ENCODE results near the gene AKT3. TPM values are rescaled to one million over a fixed set of nuclear protein-coding genes. Genes with fewer than 3 reads are reported as not detected.
"Not testable (repeated sequence)": the region's sequence is repeated elsewhere in the genome, so short reads cannot be mapped to it uniquely, and the experiment has no call there.

The AKT3 gene
- total and polyA plus RNA-seq, 5 donors from 2014 or later: 0.81 to 84.2 (median 2.8) TPM

GRCh38 chr1:243784506-243784905 is 65.5 kb downstream of the AKT3 start:
- H3K36me3 Mint-ChIP-seq: no peaks in the 10 kb centered on the region
- Histone ChIP-seq H3K9me3 (ENCODE audit: control insufficient read depth in 2 of 2, low read length in 2 of 2) (no peaks in the 10 kb centered on the region), H3K36me3 (ENCODE audit: control insufficient read depth, insufficient read depth, low read length) (no peaks in the 10 kb centered on the region), H3K4me1 (ENCODE audit: control insufficient read depth, insufficient read depth, low read length, poor library complexity, severe bottlenecking) (no peaks in the 10 kb centered on the region), H3K27me3 (ENCODE audit: control insufficient read depth, insufficient read depth, low read length) (no peaks in the 10 kb centered on the region), H3K4me3 (ENCODE audit: low read depth, low read length) (no peak overlapping the region), H3K27ac (ENCODE audit: insufficient read depth, low read length, poor library complexity, severe bottlenecking) (no peak overlapping the region)
- no peak overlapping the region for H3K4me3 Mint-ChIP-seq
- H3K4me1 Mint-ChIP-seq: peaks cover 9 to 18% (median 13%) of the 10 kb centered on the region in 4 donors
- H3K27me3 Mint-ChIP-seq: no peaks in the 10 kb centered on the region
- H3K27ac Mint-ChIP-seq: no peak overlapping the region
- H3K9me3 Mint-ChIP-seq: no peaks in the 10 kb centered on the region
- DNase-seq (no peak), ATAC-seq (ENCODE audit: low read depth in 2 of 2) (no peak)

DNA sequence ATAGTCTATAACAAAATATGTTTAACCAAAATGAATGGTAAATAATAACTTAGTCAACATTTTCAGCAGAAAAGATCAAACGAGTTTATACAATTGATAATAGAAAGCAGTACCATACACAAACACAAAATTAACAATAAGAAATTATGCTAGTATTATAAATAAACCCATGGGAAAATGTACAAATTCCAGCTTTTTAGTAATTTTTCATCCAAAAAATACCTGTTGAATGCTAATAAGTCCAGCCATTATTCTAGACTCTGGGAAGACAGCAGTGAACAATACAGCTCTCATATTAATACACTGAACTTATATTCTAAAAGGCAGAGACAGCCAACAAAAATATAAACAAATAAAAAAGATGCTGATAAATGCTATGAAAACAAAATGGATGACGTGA is 66.3 kb downstream of the AKT3 start:
- Histone ChIP-seq H3K4me3 (ENCODE audit: low read depth, low read length) (no peak overlapping the region), H3K9me3 (ENCODE audit: control insufficient read depth in 2 of 2, low read length in 2 of 2) (no peaks in the 10 kb centered on the region), H3K4me1 (ENCODE audit: control insufficient read depth, insufficient read depth, low read length, poor library complexity, severe bottlenecking) (no peaks in the 10 kb centered on the region), H3K27ac (ENCODE audit: insufficient read depth, low read length, poor library complexity, severe bottlenecking) (no peak overlapping the region), H3K36me3 (ENCODE audit: control insufficient read depth, insufficient read depth, low read length) (no peaks in the 10 kb centered on the region), H3K27me3 (ENCODE audit: control insufficient read depth, insufficient read depth, low read length) (no peaks in the 10 kb centered on the region)
- no peaks in the 10 kb centered on the region for H3K36me3 Mint-ChIP-seq
- no peak overlapping the region for H3K27ac Mint-ChIP-seq
- H3K9me3 Mint-ChIP-seq: no peaks in the 10 kb centered on the region
- H3K4me1 Mint-ChIP-seq: peaks cover 9 to 16% (median 11%) of the 10 kb centered on the region in 4 donors
- no peaks in the 10 kb centered on the region for H3K27me3 Mint-ChIP-seq
- ATAC-seq (ENCODE audit: low read depth in 2 of 2) (no peak), DNase-seq (no peak)
- H3K4me3 Mint-ChIP-seq: no peak overlapping the region

GRCh38 chr1:243772361-243773050 is 77.5 kb downstream of the AKT3 start:
- not testable (repeated sequence) for H3K27me3 Mint-ChIP-seq; H3K36me3 ChIP-seq (ENCODE audit: control insufficient read depth, insufficient read depth, low read length); H3K27ac Mint-ChIP-seq; H3K9me3 ChIP-seq (ENCODE audit: control insufficient read depth in 2 of 2, low read length in 2 of 2); H3K4me1 ChIP-seq (ENCODE audit: control insufficient read depth, insufficient read depth, low read length, poor library complexity, severe bottlenecking); H3K27ac ChIP-seq (ENCODE audit: insufficient read depth, low read length, poor library complexity, severe bottlenecking); H3K4me3 ChIP-seq (ENCODE audit: low read depth, low read length); H3K27me3 ChIP-seq (ENCODE audit: control insufficient read depth, insufficient read depth, low read length); DNase-seq; ATAC-seq (ENCODE audit: low read depth in 2 of 2); H3K4me3 Mint-ChIP-seq
- Mint-ChIP-seq H3K4me1 (peaks cover 4 to 23% (median 20%) of the 10 kb centered on the region in 4 donors), H3K36me3 (peaks cover 11% of the 10 kb centered on the region), H3K9me3 (peaks cover 0 to 13% (median 4%) of the 10 kb centered on the region in 7 donors)

DNA sequence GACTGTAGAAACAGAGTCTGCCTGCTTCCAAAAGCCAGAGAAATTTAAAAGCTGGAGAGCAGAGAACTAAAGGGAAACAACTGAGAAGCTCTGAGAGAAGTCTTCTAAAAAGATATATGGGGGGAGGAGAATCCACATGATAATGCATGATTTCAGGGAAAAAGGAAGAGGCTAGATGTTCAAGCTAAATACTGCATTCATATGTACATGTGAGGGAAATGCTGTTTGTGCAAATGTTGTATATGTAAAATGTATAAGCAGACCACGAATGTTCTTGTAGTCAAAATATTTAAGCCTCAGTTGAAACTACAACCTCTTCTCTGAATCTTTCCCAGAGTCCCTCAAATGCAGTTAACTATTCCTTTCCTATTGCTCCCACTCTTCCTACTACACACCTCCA is 79.2 kb downstream of the AKT3 start:
- Mint-ChIP-seq H3K4me3 (no peak overlapping the region), H3K4me1 (peaks cover 16 to 34% (median 26%) of the 10 kb centered on the region in 4 donors), H3K27me3 (no peaks in the 10 kb centered on the region), H3K9me3 (peaks cover 0 to 9% (median 2%) of the 10 kb centered on the region in 7 donors), H3K36me3 (peaks cover 4% of the 10 kb centered on the region), H3K27ac (peak overlapping the region in 1 of 3 donors; percentile 70)
- no peaks in the 10 kb centered on the region for H3K4me1 ChIP-seq (ENCODE audit: control insufficient read depth, insufficient read depth, low read length, poor library complexity, severe bottlenecking)
- no peaks in the 10 kb centered on the region for H3K27me3 ChIP-seq (ENCODE audit: control insufficient read depth, insufficient read depth, low read length)
- H3K27ac ChIP-seq (ENCODE audit: insufficient read depth, low read length, poor library complexity, severe bottlenecking): no peak overlapping the region
- peaks cover 3% of the 10 kb centered on the region for H3K36me3 ChIP-seq (ENCODE audit: control insufficient read depth, insufficient read depth, low read length)
- DNase-seq (no peak), ATAC-seq (ENCODE audit: low read depth in 2 of 2) (no peak)
- H3K4me3 ChIP-seq (ENCODE audit: low read depth, low read length): no peak overlapping the region
- H3K9me3 ChIP-seq (ENCODE audit: control insufficient read depth in 2 of 2, low read length in 2 of 2): no peaks in the 10 kb centered on the region

DNA sequence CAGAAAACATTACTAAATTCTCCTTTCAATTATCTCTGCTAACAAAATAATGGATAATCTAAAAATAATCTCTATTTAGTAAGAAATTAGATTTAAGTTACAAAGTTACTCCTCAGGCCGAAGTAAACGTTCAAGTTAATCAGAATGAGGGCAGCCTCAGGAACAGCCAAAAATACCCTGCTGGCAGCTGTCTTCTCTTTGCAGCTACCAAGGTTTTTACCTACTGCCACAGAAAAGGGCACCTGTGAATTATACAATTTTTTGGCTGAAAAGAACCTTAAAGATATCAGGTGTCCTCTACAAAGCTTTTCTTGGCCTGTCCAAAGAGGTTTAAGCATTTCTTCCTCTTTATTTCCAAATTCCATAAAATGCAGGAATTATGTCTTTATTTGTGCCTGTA is 84.4 kb downstream of the AKT3 start:
- ATAC-seq (ENCODE audit: low read depth in 2 of 2): no peak
- DNase-seq: no peak
- no peak overlapping the region for H3K27ac ChIP-seq (ENCODE audit: insufficient read depth, low read length, poor library complexity, severe bottlenecking)
- H3K9me3 ChIP-seq (ENCODE audit: control insufficient read depth in 2 of 2, low read length in 2 of 2): no peaks in the 10 kb centered on the region
- H3K36me3 ChIP-seq (ENCODE audit: control insufficient read depth, insufficient read depth, low read length): no peaks in the 10 kb centered on the region
- no peaks in the 10 kb centered on the region for H3K27me3 ChIP-seq (ENCODE audit: control insufficient read depth, insufficient read depth, low read length)
- Mint-ChIP-seq H3K4me1 (peaks cover 18 to 25% (median 21%) of the 10 kb centered on the region in 4 donors), H3K27ac (peak overlapping the region in 1 of 3 donors; percentile 14), H3K27me3 (no peaks in the 10 kb centered on the region), H3K9me3 (no peaks in the 10 kb centered on the region), H3K4me3 (no peak overlapping the region), H3K36me3 (no peaks in the 10 kb centered on the region)
- no peaks in the 10 kb centered on the region for H3K4me1 ChIP-seq (ENCODE audit: control insufficient read depth, insufficient read depth, low read length, poor library complexity, severe bottlenecking)
- H3K4me3 ChIP-seq (ENCODE audit: low read depth, low read length): no peak overlapping the region

- no peak overlapping the region for H3K4me3 ChIP-seq (ENCODE audit: low read depth, low read length)
- ATAC-seq (ENCODE audit: low read depth in 2 of 2) (no peak), DNase-seq (no peak)
- peaks cover 4% of the 10 kb centered on the region for H3K27me3 Mint-ChIP-seq
- H3K36me3 Mint-ChIP-seq: no peaks in the 10 kb centered on the region
- no peaks in the 10 kb centered on the region for H3K4me1 ChIP-seq (ENCODE audit: control insufficient read depth, insufficient read depth, low read length, poor library complexity, severe bottlenecking)
- no peak overlapping the region for H3K27ac Mint-ChIP-seq
- H3K4me3 Mint-ChIP-seq: no peak overlapping the region
- no peaks in the 10 kb centered on the region for H3K9me3 ChIP-seq (ENCODE audit: control insufficient read depth in 2 of 2, low read length in 2 of 2)
- H3K27me3 ChIP-seq (ENCODE audit: control insufficient read depth, insufficient read depth, low read length): no peaks in the 10 kb centered on the region
- no peaks in the 10 kb centered on the region for H3K9me3 Mint-ChIP-seq
- no peaks in the 10 kb centered on the region for H3K36me3 ChIP-seq (ENCODE audit: control insufficient read depth, insufficient read depth, low read length)
- H3K4me1 Mint-ChIP-seq: peaks cover 11 to 27% (median 19%) of the 10 kb centered on the region in 4 donors
- no peak overlapping the region for H3K27ac ChIP-seq (ENCODE audit: insufficient read depth, low read length, poor library complexity, severe bottlenecking)
Measured at GRCh38 chr1:243763806-243764205, 86.2 kb downstream of the AKT3 start.

DNA sequence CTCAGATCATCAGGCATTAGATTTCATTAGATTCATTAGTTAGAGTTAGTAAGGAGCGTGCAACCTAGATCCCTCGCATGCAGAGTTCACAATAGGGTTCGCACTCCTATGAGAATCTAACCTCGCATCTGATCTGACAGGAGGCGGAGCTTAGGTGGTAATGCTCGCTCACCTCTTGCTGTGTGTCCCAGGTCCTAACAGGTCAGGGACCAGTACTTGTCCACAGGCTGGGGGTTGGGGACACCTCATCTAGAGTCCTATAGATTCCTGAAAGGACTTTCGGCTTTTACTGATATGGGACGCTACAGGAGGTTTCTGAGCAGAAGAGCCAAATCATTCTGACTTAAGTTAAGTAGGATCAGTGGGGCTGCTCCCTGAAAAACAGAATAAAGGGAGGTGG is 91.4 kb downstream of the AKT3 start:
- no peaks in the 10 kb centered on the region for H3K36me3 Mint-ChIP-seq
- H3K4me3 ChIP-seq (ENCODE audit: low read depth, low read length): no peak overlapping the region
- H3K27me3 ChIP-seq (ENCODE audit: control insufficient read depth, insufficient read depth, low read length): no peaks in the 10 kb centered on the region
- H3K27ac Mint-ChIP-seq: no peak overlapping the region
- H3K36me3 ChIP-seq (ENCODE audit: control insufficient read depth, insufficient read depth, low read length): no peaks in the 10 kb centered on the region
- H3K4me3 Mint-ChIP-seq: no peak overlapping the region
- ATAC-seq (ENCODE audit: low read depth in 2 of 2): no peak
- no peaks in the 10 kb centered on the region for H3K9me3 ChIP-seq (ENCODE audit: control insufficient read depth in 2 of 2, low read length in 2 of 2)
- no peak overlapping the region for H3K27ac ChIP-seq (ENCODE audit: insufficient read depth, low read length, poor library complexity, severe bottlenecking)
- H3K4me1 Mint-ChIP-seq: peaks cover 13 to 29% (median 18%) of the 10 kb centered on the region in 4 donors
- H3K27me3 Mint-ChIP-seq: peaks cover 4% of the 10 kb centered on the region
- H3K4me1 ChIP-seq (ENCODE audit: control insufficient read depth, insufficient read depth, low read length, poor library complexity, severe bottlenecking): no peaks in the 10 kb centered on the region
- no peaks in the 10 kb centered on the region for H3K9me3 Mint-ChIP-seq
- DNase-seq: no peak

- DNase-seq (no peak), ATAC-seq (ENCODE audit: low read depth in 2 of 2) (no peak)
- H3K4me1 ChIP-seq (ENCODE audit: control insufficient read depth, insufficient read depth, low read length, poor library complexity, severe bottlenecking): no peaks in the 10 kb centered on the region
- Mint-ChIP-seq H3K4me3 (no peak overlapping the region), H3K36me3 (no peaks in the 10 kb centered on the region), H3K9me3 (no peaks in the 10 kb centered on the region), H3K27ac (peak overlapping the region in 1 of 3 donors; percentile 37), H3K4me1 (peaks cover 13 to 36% (median 21%) of the 10 kb centered on the region in 4 donors), H3K27me3 (peaks cover 4% of the 10 kb centered on the region)
- H3K27ac ChIP-seq (ENCODE audit: insufficient read depth, low read length, poor library complexity, severe bottlenecking): no peak overlapping the region
- H3K9me3 ChIP-seq (ENCODE audit: control insufficient read depth in 2 of 2, low read length in 2 of 2): no peaks in the 10 kb centered on the region
- H3K27me3 ChIP-seq (ENCODE audit: control insufficient read depth, insufficient read depth, low read length): no peaks in the 10 kb centered on the region
- H3K36me3 ChIP-seq (ENCODE audit: control insufficient read depth, insufficient read depth, low read length): no peaks in the 10 kb centered on the region
- H3K4me3 ChIP-seq (ENCODE audit: low read depth, low read length): no peak overlapping the region
Measured at GRCh38 chr1:243756529-243756928, 93.5 kb downstream of the AKT3 start.

All from CD4-positive, CD25-positive, alpha-beta regulatory T cell (primary cell).